ENCODE data around the gene SREK1.

The SREK1 gene

GRCh38 chr5:66224274-66224673 is 80.2 kb downstream of the SREK1 start:
- DNase-seq, result no peak

GRCh38 chr5:66224773-66225553 is 80.9 kb downstream of the SREK1 start:
- DNase-seq, result no peak

DNA sequence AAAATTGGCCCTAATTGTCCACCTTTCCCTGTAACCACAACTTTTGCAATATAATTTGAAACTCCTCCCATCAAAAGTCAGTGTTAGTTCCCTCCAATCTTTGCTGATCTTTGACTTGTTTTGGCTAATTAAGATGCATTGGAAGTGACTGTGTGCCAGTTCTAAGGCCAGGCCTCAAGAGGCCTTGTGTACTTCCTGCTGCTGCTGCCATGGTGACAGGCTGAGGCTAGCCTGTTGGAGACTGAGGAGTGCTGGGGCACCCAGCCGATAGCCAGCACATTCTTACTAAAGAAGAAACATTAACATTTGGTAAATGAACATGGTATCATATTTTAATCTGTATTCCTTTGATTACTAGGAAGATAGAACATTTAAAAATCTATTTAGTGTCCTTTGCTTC is 86.5 kb downstream of the SREK1 start:
- DNase-seq, result no peak

DNA sequence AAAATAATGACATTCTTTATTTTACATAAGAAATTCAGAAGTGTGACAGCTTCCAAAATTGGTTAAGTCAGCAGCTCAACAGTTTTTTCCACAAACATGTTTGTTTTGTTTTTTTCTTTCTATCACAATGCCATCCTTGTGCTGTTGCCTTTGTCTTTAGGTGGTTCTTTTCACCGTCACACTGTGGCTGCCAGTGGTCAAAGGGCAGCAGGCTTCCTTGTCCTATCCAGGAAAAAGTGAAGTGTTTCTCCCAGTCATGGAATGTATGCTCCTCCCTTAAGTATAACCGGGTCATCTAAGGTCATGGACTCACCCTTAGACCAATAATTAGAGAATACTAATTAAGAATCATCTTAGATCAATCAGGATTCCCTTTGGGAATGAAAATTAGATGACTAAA is 87.4 kb downstream of the SREK1 start:
- no peak for DNase-seq

DNA sequence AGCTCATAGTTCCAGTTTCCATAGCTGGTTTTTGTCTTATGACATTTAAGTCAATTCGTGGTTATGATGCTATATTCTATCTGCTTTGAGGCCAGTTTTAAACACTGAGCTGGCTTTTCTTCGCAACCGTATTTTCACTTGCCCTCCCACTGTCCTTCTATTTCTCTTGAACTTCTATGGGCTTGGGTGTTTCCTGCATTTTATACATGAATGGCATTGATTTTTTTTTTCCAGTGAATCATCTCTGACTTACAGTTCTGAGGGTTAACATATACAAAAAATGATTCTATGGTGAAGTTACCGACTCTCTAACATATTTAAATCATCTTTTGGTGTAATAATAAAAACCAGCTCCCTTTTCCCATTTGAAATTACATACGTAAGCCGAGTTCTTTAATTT is 88.2 kb downstream of the SREK1 start:
- no peak for DNase-seq

DNA sequence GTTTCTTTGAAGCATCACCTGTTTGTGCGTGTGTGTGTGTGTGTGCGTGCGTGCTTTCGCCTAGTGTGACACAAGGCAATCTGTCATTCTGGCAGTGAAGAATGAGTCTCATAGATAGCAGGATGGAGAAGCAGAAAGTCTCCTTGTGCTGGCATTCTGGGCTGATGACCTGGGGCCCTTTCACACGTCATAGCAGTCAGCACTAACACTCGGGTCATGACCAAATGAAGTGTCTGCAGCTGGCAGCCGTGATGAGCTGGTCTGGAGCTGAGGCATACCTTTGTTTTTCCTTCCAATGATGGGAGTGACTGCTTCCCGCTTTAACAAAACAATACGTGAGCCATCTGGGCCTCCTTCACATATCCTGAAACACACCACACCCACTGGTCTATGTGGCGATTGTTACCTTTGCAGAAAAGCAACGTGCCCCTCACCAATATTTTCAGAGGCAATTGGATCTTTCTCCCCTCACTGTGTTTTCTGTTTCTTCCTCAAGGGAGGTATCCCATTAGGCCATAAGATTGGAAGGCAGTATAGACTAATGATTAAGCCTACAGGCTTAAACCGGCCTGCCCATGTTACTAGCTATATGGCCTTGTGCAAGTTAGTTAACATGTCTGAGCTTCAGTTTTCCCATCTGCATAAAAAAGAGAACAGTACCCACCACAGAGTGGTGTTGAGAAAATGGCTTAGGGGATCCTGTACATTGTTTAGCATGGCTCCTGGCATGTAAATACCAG is 88.8 kb downstream of the SREK1 start:
- no peak for DNase-seq

All from activated CD4-positive, alpha-beta T cell treated with anti-CD3 and anti-CD28 coated beads, Interleukin-2, amount 50 U/mL, for 4 hours (primary cell).